ENCODE measurements around the gene TPRA1. TPM values are rescaled to one million over a fixed set of nuclear protein-coding genes. Genes with fewer than 3 reads are reported as not detected.

Gene TPRA1
- polyA plus RNA-seq, 2 of the 4 experiments (the other 2 are of a cell fraction), result 13.5 to 19.5 TPM

DNA sequence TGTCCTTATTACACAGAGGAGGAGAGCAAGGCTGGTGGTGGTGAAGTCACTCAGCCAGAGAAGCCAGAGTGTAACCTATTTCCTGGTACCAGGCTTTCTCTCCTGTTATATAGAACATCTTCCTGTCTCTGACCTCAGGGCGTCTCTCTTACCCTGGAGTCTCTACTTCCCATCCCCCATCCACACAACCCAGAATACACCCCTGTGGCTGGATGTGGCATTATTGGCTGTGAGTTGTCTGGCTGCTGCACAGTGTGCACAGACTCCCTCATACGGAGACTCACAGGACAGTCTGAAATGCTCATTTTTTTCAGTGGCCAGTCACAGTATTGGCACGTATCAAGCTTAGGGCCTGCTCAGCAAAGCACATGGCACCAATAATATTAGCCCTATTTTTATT, 47.0 kb upstream of the TPRA1 start:
- FAIRE-seq (no peak), DNase-seq (ENCODE audit: low read depth in 1 of 2, low spot score in 1 of 2) (no peak), ATAC-seq (peak; percentile 39 to 68; a peak in 4 of 6 replicates)
- ChIA-PET POLR2A (no interaction called here), CTCF (interaction anchor here (2.0 to 3.5 kb wide), 3 partner anchors 14 to 322 kb away, joined by 6 to 18 read pairs (median 11); no protein-coding TSS in a partner anchor)
- Histone ChIP-seq H3K4me2 (no peak overlapping the region), H3K4me3 (no peak overlapping the region), H3K9me3 (no peaks in the 10 kb centered on the region), H3K27ac (no peak overlapping the region), H3K4me1 (no peaks in the 10 kb centered on the region)
- TF ChIP-seq POLR2AphosphoS2 (conservative IDR thresholded peaks at IDR 0.05; ENCODE audit: low read length) (no peak), NR3C1 (IDR thresholded peaks at IDR 0.05) (no peak), ZNF302 (CRISPR knock-in tag; IDR thresholded peaks at IDR 0.05) (no peak), MAFK (IDR thresholded peaks at IDR 0.05; ENCODE audit: partially characterized antibody) (no peak), RCOR1 (IDR thresholded peaks at IDR 0.05; ENCODE audit: low read depth, low read length) (no peak), CEBPB (IDR thresholded peaks at IDR 0.05) (no peak), CBX8 (IDR thresholded peaks at IDR 0.05) (no peak), POLR2A (IDR thresholded peaks at IDR 0.05; ENCODE audit: low read length) (no peak), NFE2L2 (conservative IDR thresholded peaks at IDR 0.05; ENCODE audit: low read length) (no peak), JUNB (IDR thresholded peaks at IDR 0.05) (no peak), ZC3H11A (IDR thresholded peaks at IDR 0.05) (no peak), EP300 (IDR thresholded peaks at IDR 0.05) (no peak), FOSL2 (IDR thresholded peaks at IDR 0.05) (no peak), FOSL2 (CRISPR knock-in tag; IDR thresholded peaks at IDR 0.05) (no peak), FOXS1 (CRISPR knock-in tag; IDR thresholded peaks at IDR 0.05) (no peak), HEYL (CRISPR knock-in tag; IDR thresholded peaks at IDR 0.05) (no peak), TFCP2L1 (CRISPR knock-in tag; IDR thresholded peaks at IDR 0.05) (no peak)
- TF ChIP-seq, protein P1, sequence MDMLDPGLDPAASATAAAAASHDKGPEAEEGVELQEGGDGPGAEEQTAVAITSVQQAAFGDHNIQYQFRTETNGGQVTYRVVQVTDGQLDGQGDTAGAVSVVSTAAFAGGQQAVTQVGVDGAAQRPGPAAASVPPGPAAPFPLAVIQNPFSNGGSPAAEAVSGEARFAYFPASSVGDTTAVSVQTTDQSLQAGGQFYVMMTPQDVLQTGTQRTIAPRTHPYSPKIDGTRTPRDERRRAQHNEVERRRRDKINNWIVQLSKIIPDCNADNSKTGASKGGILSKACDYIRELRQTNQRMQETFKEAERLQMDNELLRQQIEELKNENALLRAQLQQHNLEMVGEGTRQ (IDR thresholded peaks at IDR 0.05), result no peak
- TF ChIP-seq, protein P2, sequence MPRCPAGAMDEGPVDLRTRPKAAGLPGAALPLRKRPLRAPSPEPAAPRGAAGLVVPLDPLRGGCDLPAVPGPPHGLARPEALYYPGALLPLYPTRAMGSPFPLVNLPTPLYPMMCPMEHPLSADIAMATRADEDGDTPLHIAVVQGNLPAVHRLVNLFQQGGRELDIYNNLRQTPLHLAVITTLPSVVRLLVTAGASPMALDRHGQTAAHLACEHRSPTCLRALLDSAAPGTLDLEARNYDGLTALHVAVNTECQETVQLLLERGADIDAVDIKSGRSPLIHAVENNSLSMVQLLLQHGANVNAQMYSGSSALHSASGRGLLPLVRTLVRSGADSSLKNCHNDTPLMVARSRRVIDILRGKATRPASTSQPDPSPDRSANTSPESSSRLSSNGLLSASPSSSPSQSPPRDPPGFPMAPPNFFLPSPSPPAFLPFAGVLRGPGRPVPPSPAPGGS (IDR thresholded peaks at IDR 0.05), result no peak
- TF ChIP-seq, protein P3, sequence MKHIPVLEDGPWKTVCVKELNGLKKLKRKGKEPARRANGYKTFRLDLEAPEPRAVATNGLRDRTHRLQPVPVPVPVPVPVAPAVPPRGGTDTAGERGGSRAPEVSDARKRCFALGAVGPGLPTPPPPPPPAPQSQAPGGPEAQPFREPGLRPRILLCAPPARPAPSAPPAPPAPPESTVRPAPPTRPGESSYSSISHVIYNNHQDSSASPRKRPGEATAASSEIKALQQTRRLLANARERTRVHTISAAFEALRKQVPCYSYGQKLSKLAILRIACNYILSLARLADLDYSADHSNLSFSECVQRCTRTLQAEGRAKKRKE (CRISPR knock-in tag; IDR thresholded peaks at IDR 0.05; ENCODE audit: low read depth), result no peak
- TF ChIP-seq, protein P4, sequence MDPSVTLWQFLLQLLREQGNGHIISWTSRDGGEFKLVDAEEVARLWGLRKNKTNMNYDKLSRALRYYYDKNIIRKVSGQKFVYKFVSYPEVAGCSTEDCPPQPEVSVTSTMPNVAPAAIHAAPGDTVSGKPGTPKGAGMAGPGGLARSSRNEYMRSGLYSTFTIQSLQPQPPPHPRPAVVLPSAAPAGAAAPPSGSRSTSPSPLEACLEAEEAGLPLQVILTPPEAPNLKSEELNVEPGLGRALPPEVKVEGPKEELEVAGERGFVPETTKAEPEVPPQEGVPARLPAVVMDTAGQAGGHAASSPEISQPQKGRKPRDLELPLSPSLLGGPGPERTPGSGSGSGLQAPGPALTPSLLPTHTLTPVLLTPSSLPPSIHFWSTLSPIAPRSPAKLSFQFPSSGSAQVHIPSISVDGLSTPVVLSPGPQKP (IDR thresholded peaks at IDR 0.05; ENCODE audit: low read depth, low read length), result no peak
- 69% methylated on average over 3 of the region's 3 CpGs for WGBS (ENCODE audit: missing lambda C conversion rate)

DNA sequence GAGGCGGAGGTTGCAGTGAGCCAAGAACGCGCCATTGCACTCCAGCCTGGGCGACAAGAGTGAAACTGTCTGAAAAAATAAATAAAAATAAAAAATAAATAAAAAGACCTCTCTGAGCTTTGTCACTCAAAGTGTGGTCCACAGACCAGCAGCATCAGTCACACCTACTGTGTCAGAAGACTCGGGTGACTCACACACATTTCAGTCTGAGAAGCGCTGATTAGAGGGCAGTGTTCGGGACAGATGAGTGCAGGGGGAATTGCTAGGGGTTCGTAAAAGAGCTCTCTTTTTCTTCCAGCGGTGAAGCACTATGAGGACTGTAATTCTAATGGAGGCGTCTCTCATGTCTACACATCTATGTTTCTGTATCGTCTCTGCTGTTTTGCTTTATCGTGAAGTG, 44.1 kb upstream of the TPRA1 start:
- CTCF ChIA-PET, result interaction anchor here (1.1 to 3.5 kb wide), 2 partner anchors 13 to 17 kb away, joined by 5 to 18 read pairs; no protein-coding TSS in a partner anchor
- H3K4me3 ChIP-seq, result no peak overlapping the region
- ATAC-seq (no peak), DNase-seq (ENCODE audit: low read depth in 1 of 2, low spot score in 1 of 2) (no peak), FAIRE-seq (no peak)
- peaks cover 4% of the 10 kb centered on the region; the same call in 1 of the 3 replicates for H3K4me1 ChIP-seq
- no peaks in the 10 kb centered on the region for H3K9me3 ChIP-seq
- POLR2A ChIA-PET, result no interaction called here
- H3K27ac ChIP-seq, result no peak overlapping the region
- WGBS (ENCODE audit: missing lambda C conversion rate), result 90% methylated on average over 12 of the region's 12 CpGs
- no peak for TF ChIP-seq HOXA7 (CRISPR knock-in tag; IDR thresholded peaks at IDR 0.05)
- no peak for TF ChIP-seq FOSL2 (IDR thresholded peaks at IDR 0.05)
- no peak for TF ChIP-seq FOSL2 (CRISPR knock-in tag; IDR thresholded peaks at IDR 0.05)
- TF ChIP-seq CEBPB (IDR thresholded peaks at IDR 0.05), result no peak
- no peak for TF ChIP-seq CHD2 (IDR thresholded peaks at IDR 0.05; ENCODE audit: low read length, partially characterized antibody)
- TF ChIP-seq EHMT2 (IDR thresholded peaks at IDR 0.05; ENCODE audit: low read depth), result no peak
- TF ChIP-seq, protein P5, sequence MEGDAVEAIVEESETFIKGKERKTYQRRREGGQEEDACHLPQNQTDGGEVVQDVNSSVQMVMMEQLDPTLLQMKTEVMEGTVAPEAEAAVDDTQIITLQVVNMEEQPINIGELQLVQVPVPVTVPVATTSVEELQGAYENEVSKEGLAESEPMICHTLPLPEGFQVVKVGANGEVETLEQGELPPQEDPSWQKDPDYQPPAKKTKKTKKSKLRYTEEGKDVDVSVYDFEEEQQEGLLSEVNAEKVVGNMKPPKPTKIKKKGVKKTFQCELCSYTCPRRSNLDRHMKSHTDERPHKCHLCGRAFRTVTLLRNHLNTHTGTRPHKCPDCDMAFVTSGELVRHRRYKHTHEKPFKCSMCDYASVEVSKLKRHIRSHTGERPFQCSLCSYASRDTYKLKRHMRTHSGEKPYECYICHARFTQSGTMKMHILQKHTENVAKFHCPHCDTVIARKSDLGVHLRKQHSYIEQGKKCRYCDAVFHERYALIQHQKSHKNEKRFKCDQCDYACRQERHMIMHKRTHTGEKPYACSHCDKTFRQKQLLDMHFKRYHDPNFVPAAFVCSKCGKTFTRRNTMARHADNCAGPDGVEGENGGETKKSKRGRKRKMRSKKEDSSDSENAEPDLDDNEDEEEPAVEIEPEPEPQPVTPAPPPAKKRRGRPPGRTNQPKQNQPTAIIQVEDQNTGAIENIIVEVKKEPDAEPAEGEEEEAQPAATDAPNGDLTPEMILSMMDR (IDR thresholded peaks at IDR 0.05), result no peak
- no peak for TF ChIP-seq ZSCAN20 (CRISPR knock-in tag; IDR thresholded peaks at IDR 0.05)
- TF ChIP-seq PHF8 (IDR thresholded peaks at IDR 0.05; ENCODE audit: borderline replicate concordance, low read depth), result no peak
- TF ChIP-seq NFE2L2 (conservative IDR thresholded peaks at IDR 0.05; ENCODE audit: low read length), result no peak
- TF ChIP-seq, protein P6, sequence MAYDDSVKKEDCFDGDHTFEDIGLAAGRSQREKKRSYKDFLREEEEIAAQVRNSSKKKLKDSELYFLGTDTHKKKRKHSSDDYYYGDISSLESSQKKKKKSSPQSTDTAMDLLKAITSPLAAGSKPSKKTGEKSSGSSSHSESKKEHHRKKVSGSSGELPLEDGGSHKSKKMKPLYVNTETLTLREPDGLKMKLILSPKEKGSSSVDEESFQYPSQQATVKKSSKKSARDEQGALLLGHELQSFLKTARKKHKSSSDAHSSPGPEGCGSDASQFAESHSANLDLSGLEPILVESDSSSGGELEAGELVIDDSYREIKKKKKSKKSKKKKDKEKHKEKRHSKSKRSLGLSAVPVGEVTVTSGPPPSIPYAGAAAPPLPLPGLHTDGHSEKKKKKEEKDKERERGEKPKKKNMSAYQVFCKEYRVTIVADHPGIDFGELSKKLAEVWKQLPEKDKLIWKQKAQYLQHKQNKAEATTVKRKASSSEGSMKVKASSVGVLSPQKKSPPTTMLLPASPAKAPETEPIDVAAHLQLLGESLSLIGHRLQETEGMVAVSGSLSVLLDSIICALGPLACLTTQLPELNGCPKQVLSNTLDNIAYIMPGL (CRISPR knock-in tag; IDR thresholded peaks at IDR 0.05; ENCODE audit: borderline replicate concordance), result no peak
- no peak for TF ChIP-seq POLR2AphosphoS2 (conservative IDR thresholded peaks at IDR 0.05; ENCODE audit: low read length)
- no peak for TF ChIP-seq SREBF2 (IDR thresholded peaks at IDR 0.05)
- no peak for TF ChIP-seq FOSB (CRISPR knock-in tag; IDR thresholded peaks at IDR 0.05)
- H3K4me2 ChIP-seq, result no peak overlapping the region

All from A549 (cell line).